ENCODE results near the gene AP5Z1. TPM values are rescaled to one million over a fixed set of nuclear protein-coding genes. Genes with fewer than 3 reads are reported as not detected.
A peak's percentile ranks its signal among the peaks of the same experiment; 100 is the strongest.

Gene AP5Z1
- polyA plus RNA-seq, 1 of the 3 experiments (the other 2 are of a cell fraction) = 29.5 TPM

DNA sequence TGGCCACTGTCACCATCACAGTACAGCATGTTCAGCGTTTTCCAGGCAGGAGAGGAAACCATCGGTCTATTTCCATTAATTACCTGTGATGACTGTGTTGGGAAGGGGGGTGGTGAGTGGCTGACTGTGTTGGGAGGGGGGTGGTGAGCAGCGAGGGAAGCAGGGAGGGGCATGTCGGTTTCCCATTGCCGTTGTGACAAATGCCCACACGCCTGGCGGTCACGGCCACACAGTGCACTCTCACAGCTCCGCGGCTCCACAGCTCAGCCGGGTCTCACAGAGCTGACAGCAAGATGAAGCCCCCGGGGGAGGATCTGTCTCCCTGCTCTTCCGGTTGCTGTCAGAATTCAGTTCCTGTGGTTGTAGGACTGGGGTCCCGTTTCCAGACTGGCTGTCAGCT lies 39.0 kb downstream of the AP5Z1 start:
- no peaks in the 10 kb centered on the region for H3F3A ChIP-seq (replicated peaks; ENCODE audit: insufficient read depth)
- POLR2A ChIA-PET = no interaction called here
- CTCF ChIA-PET = interaction anchor here (0.6 to 6.6 kb wide), 4 partner anchors 15 to 69 kb away, joined by 3 to 38 read pairs (median 16); partner anchors contain the start of gene RADIL
- H3K36me3 ChIP-seq (replicated peaks in 1 of 2; ENCODE audit: control insufficient read depth in 1 of 2, insufficient read depth in 2 of 2, low read length in 1 of 2) = no peaks in the 10 kb centered on the region
- no peaks in the 10 kb centered on the region for H3K9me2 ChIP-seq
- TF ChIP-seq MEF2A (IDR thresholded peaks at IDR 0.05; ENCODE audit: borderline replicate concordance, low read depth) = no peak
- TF ChIP-seq SMC3 (IDR thresholded peaks at IDR 0.05; ENCODE audit: low read depth, low read length) = no peak
- no peak for TF ChIP-seq TAF1 (IDR thresholded peaks at IDR 0.05; ENCODE audit: borderline replicate concordance, low read depth, low read length)
- no peak for TF ChIP-seq CHD2 (IDR thresholded peaks at IDR 0.05; ENCODE audit: low read length, partially characterized antibody)
- no peak for TF ChIP-seq ELF1 (IDR thresholded peaks at IDR 0.05)
- peak; percentile 24 for DNase-seq
- H3K4me2 ChIP-seq = no peak overlapping the region
- H3K4me3 ChIP-seq (ENCODE audit: low read depth in 2 of 2, low read length in 1 of 2) = no peak overlapping the region
- no peaks in the 10 kb centered on the region for H3K4me1 ChIP-seq (ENCODE audit: control insufficient read depth in 1 of 2, insufficient read depth in 2 of 2, low read depth in 1 of 2, low read length in 1 of 2)
- no peak overlapping the region for H3K9ac ChIP-seq
- no peaks in the 10 kb centered on the region for H3K79me2 ChIP-seq (ENCODE audit: insufficient read depth)
- no peaks in the 10 kb centered on the region for H3K9me3 ChIP-seq
- no peak overlapping the region for H3K27ac ChIP-seq (ENCODE audit: low read depth in 2 of 2, low read length in 1 of 2)
- no peaks in the 10 kb centered on the region for H4K20me1 ChIP-seq (ENCODE audit: insufficient read depth)
- no peaks in the 10 kb centered on the region for H3K27me3 ChIP-seq (ENCODE audit: insufficient read depth)
- 91% methylated on average over 14 of the region's 14 CpGs for WGBS (ENCODE audit: low lambda C conversion rate)
- H2AFZ ChIP-seq (ENCODE audit: low read depth) = no peak overlapping the region

GRCh38 chr7:4815121-4815520 lies 39.7 kb downstream of the AP5Z1 start:
- 96% methylated on average over 14 of the region's 14 CpGs for WGBS (ENCODE audit: low lambda C conversion rate)
- TF ChIP-seq JUND (IDR thresholded peaks at IDR 0.05) (no peak), FOXM1 (IDR thresholded peaks at IDR 0.05; ENCODE audit: low read depth) (no peak)
- TF ChIP-seq, protein P1, sequence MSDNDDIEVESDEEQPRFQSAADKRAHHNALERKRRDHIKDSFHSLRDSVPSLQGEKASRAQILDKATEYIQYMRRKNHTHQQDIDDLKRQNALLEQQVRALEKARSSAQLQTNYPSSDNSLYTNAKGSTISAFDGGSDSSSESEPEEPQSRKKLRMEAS (IDR thresholded peaks at IDR 0.05; ENCODE audit: low read depth) = no peak
- POLR2A ChIA-PET = no interaction called here

GRCh38 chr7:4815609-4816418 lies 40.4 kb downstream of the AP5Z1 start:
- WGBS (ENCODE audit: low lambda C conversion rate) = 92% methylated on average over 28 of the region's 38 CpGs
- POLR2A ChIA-PET = no interaction called here
- no peak overlapping the region for H3K4me3 ChIP-seq (ENCODE audit: low read depth in 2 of 2, low read length in 1 of 2)
- TF ChIP-seq, protein P2, sequence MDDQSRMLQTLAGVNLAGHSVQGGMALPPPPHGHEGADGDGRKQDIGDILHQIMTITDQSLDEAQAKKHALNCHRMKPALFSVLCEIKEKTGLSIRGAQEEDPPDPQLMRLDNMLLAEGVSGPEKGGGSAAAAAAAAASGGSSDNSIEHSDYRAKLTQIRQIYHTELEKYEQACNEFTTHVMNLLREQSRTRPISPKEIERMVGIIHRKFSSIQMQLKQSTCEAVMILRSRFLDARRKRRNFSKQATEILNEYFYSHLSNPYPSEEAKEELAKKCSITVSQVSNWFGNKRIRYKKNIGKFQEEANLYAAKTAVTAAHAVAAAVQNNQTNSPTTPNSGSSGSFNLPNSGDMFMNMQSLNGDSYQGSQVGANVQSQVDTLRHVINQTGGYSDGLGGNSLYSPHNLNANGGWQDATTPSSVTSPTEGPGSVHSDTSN (IDR thresholded peaks at IDR 0.05) = no peak
- TF ChIP-seq, protein P3, sequence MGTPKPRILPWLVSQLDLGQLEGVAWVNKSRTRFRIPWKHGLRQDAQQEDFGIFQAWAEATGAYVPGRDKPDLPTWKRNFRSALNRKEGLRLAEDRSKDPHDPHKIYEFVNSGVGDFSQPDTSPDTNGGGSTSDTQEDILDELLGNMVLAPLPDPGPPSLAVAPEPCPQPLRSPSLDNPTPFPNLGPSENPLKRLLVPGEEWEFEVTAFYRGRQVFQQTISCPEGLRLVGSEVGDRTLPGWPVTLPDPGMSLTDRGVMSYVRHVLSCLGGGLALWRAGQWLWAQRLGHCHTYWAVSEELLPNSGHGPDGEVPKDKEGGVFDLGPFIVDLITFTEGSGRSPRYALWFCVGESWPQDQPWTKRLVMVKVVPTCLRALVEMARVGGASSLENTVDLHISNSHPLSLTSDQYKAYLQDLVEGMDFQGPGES (IDR thresholded peaks at IDR 0.05; ENCODE audit: low read depth, low read length) = no peak
- no peak for TF ChIP-seq ELF1 (IDR thresholded peaks at IDR 0.05)
- TF ChIP-seq, protein P1 (IDR thresholded peaks at IDR 0.05; ENCODE audit: low read depth) = no peak
- no peak for TF ChIP-seq RXRA (IDR thresholded peaks at IDR 0.05; ENCODE audit: borderline replicate concordance, low read depth)
- TF ChIP-seq TEAD4 (IDR thresholded peaks at IDR 0.05; ENCODE audit: borderline replicate concordance, insufficient read depth) = no peak
- TF ChIP-seq REST (IDR thresholded peaks at IDR 0.05; ENCODE audit: low read depth, low read length) = no peak
- DNase-seq = peak; percentile 39
- H3K27me3 ChIP-seq (ENCODE audit: insufficient read depth) = no peaks in the 10 kb centered on the region
- no peaks in the 10 kb centered on the region for H3K79me2 ChIP-seq (ENCODE audit: insufficient read depth)
- H3F3A ChIP-seq (replicated peaks; ENCODE audit: insufficient read depth) = no peaks in the 10 kb centered on the region
- no peak overlapping the region for H3K4me2 ChIP-seq
- no peak overlapping the region for H3K27ac ChIP-seq (ENCODE audit: low read depth in 2 of 2, low read length in 1 of 2)
- no peaks in the 10 kb centered on the region for H3K9me3 ChIP-seq
- no peaks in the 10 kb centered on the region for H3K4me1 ChIP-seq (ENCODE audit: control insufficient read depth in 1 of 2, insufficient read depth in 2 of 2, low read depth in 1 of 2, low read length in 1 of 2)
- H3K9me2 ChIP-seq = no peaks in the 10 kb centered on the region
- no peaks in the 10 kb centered on the region for H4K20me1 ChIP-seq (ENCODE audit: insufficient read depth)
- H3K36me3 ChIP-seq (replicated peaks in 1 of 2; ENCODE audit: control insufficient read depth in 1 of 2, insufficient read depth in 2 of 2, low read length in 1 of 2) = no peaks in the 10 kb centered on the region
- H3K9ac ChIP-seq = no peak overlapping the region
- CTCF ChIA-PET = interaction anchor here (0.9 to 6.6 kb wide), 4 partner anchors 14 to 324 kb away, joined by 3 to 38 read pairs (median 22); partner anchors contain the start of gene RADIL
- H2AFZ ChIP-seq (ENCODE audit: low read depth) = no peak overlapping the region

More at GRCh38 chr7:4815121-4815520, 39.7 kb downstream of the AP5Z1 start:
- CTCF ChIA-PET = interaction anchor here (0.6 to 6.6 kb wide), 4 partner anchors 15 to 68 kb away, joined by 3 to 38 read pairs (median 16); partner anchors contain the start of gene RADIL
- H3K27me3 ChIP-seq (ENCODE audit: insufficient read depth) = no peaks in the 10 kb centered on the region
- H3K9me3 ChIP-seq = no peaks in the 10 kb centered on the region
- no peak overlapping the region for H3K9ac ChIP-seq
- no peaks in the 10 kb centered on the region for H3F3A ChIP-seq (replicated peaks; ENCODE audit: insufficient read depth)
- H3K79me2 ChIP-seq (ENCODE audit: insufficient read depth) = no peaks in the 10 kb centered on the region
- H3K36me3 ChIP-seq (replicated peaks in 1 of 2; ENCODE audit: control insufficient read depth in 1 of 2, insufficient read depth in 2 of 2, low read length in 1 of 2) = no peaks in the 10 kb centered on the region
- no peak overlapping the region for H3K4me2 ChIP-seq
- H3K4me3 ChIP-seq (ENCODE audit: low read depth in 2 of 2, low read length in 1 of 2) = no peak overlapping the region
- no peaks in the 10 kb centered on the region for H3K4me1 ChIP-seq (ENCODE audit: control insufficient read depth in 1 of 2, insufficient read depth in 2 of 2, low read depth in 1 of 2, low read length in 1 of 2)
- H4K20me1 ChIP-seq (ENCODE audit: insufficient read depth) = no peaks in the 10 kb centered on the region
- H3K9me2 ChIP-seq = no peaks in the 10 kb centered on the region
- no peak for DNase-seq
- no peak overlapping the region for H3K27ac ChIP-seq (ENCODE audit: low read depth in 2 of 2, low read length in 1 of 2)
- H2AFZ ChIP-seq (ENCODE audit: low read depth) = no peak overlapping the region

All from SK-N-SH (cell line).